GM10847 (cell line): Measurements from ENCODE around the gene MVB12B.

Experiments used
- POLR2A ChIP-seq: IDR thresholded peaks from 2 replicates; pipeline ENCODE4 v1.6.1; 2011; ENCODE audit not compliant: insufficient read length; ENCODE audit errors: extremely low read depth

The MVB12B gene

GRCh38 chr9:126410229-126410628 is 83.6 kb downstream of the MVB12B start:
- TF ChIP-seq POLR2A = no peak

- no peak for TF ChIP-seq POLR2A
Measured at GRCh38 chr9:126411225-126411947, 84.8 kb downstream of the MVB12B start.

- no peak for TF ChIP-seq POLR2A
Measured at GRCh38 chr9:126411948-126412284, 85.3 kb downstream of the MVB12B start.

GRCh38 chr9:126412905-126413304 is 86.3 kb downstream of the MVB12B start:
- TF ChIP-seq POLR2A = no peak

- no peak for TF ChIP-seq POLR2A
Measured at GRCh38 chr9:126413391-126414068, 86.9 kb downstream of the MVB12B start.

GRCh38 chr9:126415741-126416370 is 89.2 kb downstream of the MVB12B start:
- TF ChIP-seq POLR2A = no peak

- TF ChIP-seq POLR2A = no peak
Measured at GRCh38 chr9:126417043-126417442, 90.4 kb downstream of the MVB12B start.

GRCh38 chr9:126417684-126418083 is 91.1 kb downstream of the MVB12B start:
- no peak for TF ChIP-seq POLR2A

- no peak for TF ChIP-seq POLR2A
Measured at GRCh38 chr9:126418608-126419007, 92.0 kb downstream of the MVB12B start.

GRCh38 chr9:126419475-126419874 is 92.8 kb downstream of the MVB12B start:
- no peak for TF ChIP-seq POLR2A

GRCh38 chr9:126420135-126420534 is 93.5 kb downstream of the MVB12B start:
- no peak for TF ChIP-seq POLR2A

GRCh38 chr9:126420643-126421564 is 94.3 kb downstream of the MVB12B start:
- TF ChIP-seq POLR2A = no peak

- no peak for TF ChIP-seq POLR2A
Measured at GRCh38 chr9:126421567-126422428, 95.2 kb downstream of the MVB12B start.

GRCh38 chr9:126423142-126423915 is 96.7 kb downstream of the MVB12B start:
- no peak for TF ChIP-seq POLR2A
